A204.1 (cell line): ENCODE measurements around the gene ALS2.
"Not testable (repeated sequence)": the region's sequence is repeated elsewhere in the genome, so short reads cannot be mapped to it uniquely, and the experiment has no call there.

Source experiments
- FAIRE-seq: peaks from 2 replicates; lab custom pipeline; 2012; peaks lifted over from hg19 to GRCh38; lab: Jason Lieb, UNC

The ALS2 gene

GRCh38 chr2:201780674-201781493, at the start of gene ALS2:
ALS2 (minus strand) TSS chr2:201780933; CDS start chr2:201768885, 12,048 bp downstream.
- peak; percentile 94 for FAIRE-seq

GRCh38 chr2:201828220-201828619, 47.5 kb upstream of the ALS2 start:
- FAIRE-seq: no peak

- no peak for FAIRE-seq
These were observed 46.9 kb upstream of the ALS2 start for GRCh38 chr2:201827621-201828020.

GRCh38 chr2:201824212-201824611, 43.5 kb upstream of the ALS2 start:
- no peak for FAIRE-seq

- FAIRE-seq: no peak
These were observed 40.3 kb upstream of the ALS2 start for GRCh38 chr2:201821080-201821479.

- FAIRE-seq: no peak
These were observed 39.8 kb upstream of the ALS2 start for GRCh38 chr2:201820383-201821007.

- FAIRE-seq: no peak
These were observed 36.2 kb upstream of the ALS2 start for GRCh38 chr2:201816657-201817575.

GRCh38 chr2:201813996-201814760, 33.4 kb upstream of the ALS2 start:
- FAIRE-seq: no peak

GRCh38 chr2:201810604-201811003, 29.9 kb upstream of the ALS2 start:
- FAIRE-seq: not testable (repeated sequence)

- no peak for FAIRE-seq
These were observed 28.9 kb upstream of the ALS2 start for GRCh38 chr2:201809633-201810032.

- no peak for FAIRE-seq
These were observed 27.3 kb upstream of the ALS2 start for GRCh38 chr2:201808027-201808426.

GRCh38 chr2:201807452-201807999, 26.8 kb upstream of the ALS2 start:
- FAIRE-seq: no peak

GRCh38 chr2:201806442-201807170, 25.9 kb upstream of the ALS2 start, which contains the start of gene CDK15:
CDK15 (plus strand) TSS chr2:201806537; CDS start chr2:201806665, 128 bp downstream.
- FAIRE-seq: no peak

- FAIRE-seq: not testable (repeated sequence)
These were observed 18.2 kb upstream of the ALS2 start for GRCh38 chr2:201798914-201799285.

GRCh38 chr2:201798252-201798913, 17.6 kb upstream of the ALS2 start:
- FAIRE-seq: no peak

- FAIRE-seq: no peak
These were observed 16.6 kb upstream of the ALS2 start for GRCh38 chr2:201797175-201797840.

GRCh38 chr2:201796478-201796865, 15.7 kb upstream of the ALS2 start:
- FAIRE-seq: no peak

GRCh38 chr2:201795607-201796477, 15.1 kb upstream of the ALS2 start:
- FAIRE-seq: no peak

- FAIRE-seq: no peak
These were observed 13.6 kb upstream of the ALS2 start for GRCh38 chr2:201794294-201794693.
